Measurements from ENCODE around the gene THEMIS.
"Not testable (repeated sequence)": the region's sequence is repeated elsewhere in the genome, so short reads cannot be mapped to it uniquely, and the experiment has no call there.

Gene THEMIS

DNA sequence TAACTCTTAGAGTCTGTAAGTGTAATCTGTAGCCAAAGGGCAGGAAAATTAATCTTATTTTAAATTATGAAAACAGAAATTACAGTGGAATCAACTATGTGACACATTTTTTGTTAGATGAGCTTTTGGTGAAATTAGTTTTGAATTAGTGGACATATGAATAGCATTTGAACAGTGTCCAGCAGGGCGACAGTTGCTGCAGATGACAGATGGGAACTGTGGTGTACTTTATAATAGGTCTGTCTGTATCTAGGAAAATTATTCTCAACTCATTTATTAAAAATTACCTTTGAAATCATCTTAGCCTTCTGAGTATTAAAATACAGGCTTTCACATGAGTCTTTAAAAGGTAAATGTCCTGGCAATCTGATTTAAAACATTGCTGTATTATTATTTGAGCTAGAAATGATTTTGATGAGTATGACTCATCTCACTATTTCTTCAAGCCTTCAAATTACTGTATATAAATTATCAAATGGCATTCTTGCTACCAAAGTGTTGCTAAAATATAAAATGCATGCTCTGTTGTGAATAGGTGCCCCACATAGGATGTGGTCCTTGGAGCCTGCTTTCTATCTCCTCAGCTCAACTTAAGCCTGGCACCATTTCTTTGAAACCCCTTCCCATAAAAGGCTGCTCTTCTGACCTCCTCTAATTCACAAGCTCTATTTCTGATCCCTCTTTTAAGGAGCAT, 173.5 kb downstream of the THEMIS start:
- FAIRE-seq = no peak
- DNase-seq (ENCODE audit: insufficient read length, low spot score) = no peak
- TF ChIP-seq POLR2A (IDR thresholded peaks at IDR 0.05; ENCODE audit: low read depth, low read length) = no peak

DNA sequence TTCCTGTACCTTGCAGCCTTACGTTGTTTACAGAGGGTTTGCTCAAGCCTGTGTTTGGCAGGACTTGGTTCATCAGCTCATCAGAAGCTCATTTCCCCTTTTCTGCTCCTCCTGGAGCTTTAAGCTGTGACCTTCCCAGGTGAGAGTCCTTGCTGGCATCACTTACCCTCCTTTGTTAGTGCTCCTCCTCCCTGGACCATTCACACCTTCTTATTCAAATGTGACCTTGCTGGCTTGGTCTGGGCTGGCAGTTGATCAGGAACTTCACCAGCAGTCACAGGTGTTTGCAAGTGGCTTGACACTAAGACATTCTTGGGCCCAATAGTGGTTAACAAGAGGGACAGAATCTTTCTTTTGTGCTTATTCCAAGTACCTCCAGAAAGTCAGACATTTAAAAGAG, 175.0 kb downstream of the THEMIS start:
- no peak for TF ChIP-seq POLR2A (IDR thresholded peaks at IDR 0.05; ENCODE audit: low read depth, low read length)
- DNase-seq (ENCODE audit: insufficient read length, low spot score) (no peak), FAIRE-seq (no peak)

DNA sequence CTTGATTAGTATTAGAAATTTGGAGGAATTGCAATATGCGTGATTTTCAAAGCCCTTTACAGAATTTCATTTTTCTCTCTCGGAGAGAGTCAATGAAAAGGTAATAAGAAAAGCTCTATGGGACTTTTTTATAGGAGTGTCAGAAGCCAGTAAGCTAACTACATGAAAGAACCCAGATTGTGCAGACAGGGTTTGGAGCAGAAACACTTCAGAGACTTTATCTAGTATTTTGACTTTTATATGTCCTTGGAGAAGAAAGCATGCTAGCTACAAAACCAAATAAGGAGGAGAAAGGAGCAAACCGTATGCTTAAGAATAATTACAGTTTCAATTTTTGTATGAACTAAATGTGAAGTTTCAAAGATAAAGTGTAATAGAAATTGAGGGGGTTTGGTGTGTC, 182.2 kb downstream of the THEMIS start:
- FAIRE-seq = no peak
- DNase-seq (ENCODE audit: insufficient read length, low spot score) = no peak
- TF ChIP-seq POLR2A (IDR thresholded peaks at IDR 0.05; ENCODE audit: low read depth, low read length) = no peak

DNA sequence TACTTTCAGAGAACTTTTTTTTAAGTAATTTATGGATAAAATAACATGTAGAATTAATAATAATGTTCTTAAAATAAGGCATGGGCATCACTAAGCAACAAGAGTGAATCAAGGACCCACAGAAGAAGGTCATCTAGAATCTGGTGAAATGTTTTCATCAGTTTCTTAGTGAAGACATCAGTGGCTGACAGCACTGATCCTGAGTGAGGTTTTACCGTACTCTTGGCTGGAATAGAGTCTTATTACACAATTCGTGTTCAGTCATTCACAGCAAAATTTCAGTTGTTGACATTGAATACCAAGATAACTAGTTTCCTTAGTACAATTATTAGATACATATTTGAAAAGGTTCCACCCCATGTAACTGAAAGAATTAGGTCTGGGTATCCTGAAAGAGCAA, 183.5 kb downstream of the THEMIS start:
- FAIRE-seq (no peak), DNase-seq (ENCODE audit: insufficient read length, low spot score) (no peak)

GRCh38 chr6:127716465-127716864, 184.4 kb downstream of the THEMIS start:
- FAIRE-seq (no peak), DNase-seq (ENCODE audit: insufficient read length, low spot score) (no peak)
- no peak for TF ChIP-seq POLR2A (IDR thresholded peaks at IDR 0.05; ENCODE audit: low read depth, low read length)

More for the DNA sequence above, 183.5 kb downstream of the THEMIS start:
- no peak for TF ChIP-seq POLR2A (IDR thresholded peaks at IDR 0.05; ENCODE audit: low read depth, low read length)

DNA sequence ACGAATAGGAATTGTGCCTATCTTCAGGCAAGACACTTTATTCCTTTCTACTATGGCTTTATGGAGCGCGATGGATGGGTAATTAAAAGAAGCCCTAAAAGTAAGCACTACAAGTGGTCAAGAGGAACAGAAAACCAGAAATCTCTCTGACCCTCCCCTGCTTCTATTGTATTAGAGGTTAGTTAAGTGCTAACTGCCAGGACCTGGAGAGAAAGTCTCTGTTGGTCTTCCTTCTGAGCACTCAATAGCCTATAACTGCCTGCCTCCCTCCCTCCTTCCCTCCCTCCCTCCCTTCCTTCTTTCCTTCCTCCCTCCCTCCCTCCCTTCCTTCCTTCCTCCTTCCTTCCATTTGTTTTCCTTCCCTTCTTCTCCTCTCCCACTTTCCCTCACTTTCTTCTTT, 190.2 kb downstream of the THEMIS start:
- FAIRE-seq = no peak
- no peak for TF ChIP-seq POLR2A (IDR thresholded peaks at IDR 0.05; ENCODE audit: low read depth, low read length)
- DNase-seq (ENCODE audit: insufficient read length, low spot score) = no peak

DNA sequence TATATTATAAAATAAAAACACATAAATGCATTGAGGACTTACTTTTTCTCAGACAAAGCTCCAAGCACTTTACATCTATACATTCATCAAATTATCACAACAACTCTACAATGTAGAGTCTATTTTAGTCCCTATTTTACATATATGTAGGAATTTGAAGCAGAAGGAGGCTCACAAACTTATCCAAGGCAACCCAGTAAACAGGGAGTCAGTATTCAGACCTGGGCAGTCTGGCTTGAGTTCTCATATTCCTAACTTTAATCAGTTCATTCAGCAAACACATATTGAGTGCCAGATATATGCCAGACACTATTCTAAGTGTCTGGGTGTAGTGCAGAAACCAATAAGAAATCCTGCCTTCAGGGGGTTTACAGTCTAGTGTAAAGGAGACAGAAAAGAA, 194.6 kb downstream of the THEMIS start:
- TF ChIP-seq POLR2A (IDR thresholded peaks at IDR 0.05; ENCODE audit: low read depth, low read length) = no peak
- no peak for DNase-seq (ENCODE audit: insufficient read length, low spot score)
- no peak for FAIRE-seq

GRCh38 chr6:127695108-127695507, 205.8 kb downstream of the THEMIS start:
- no peak for TF ChIP-seq POLR2A (IDR thresholded peaks at IDR 0.05; ENCODE audit: low read depth, low read length)
- DNase-seq (ENCODE audit: insufficient read length, low spot score) (no peak), FAIRE-seq (no peak)

DNA sequence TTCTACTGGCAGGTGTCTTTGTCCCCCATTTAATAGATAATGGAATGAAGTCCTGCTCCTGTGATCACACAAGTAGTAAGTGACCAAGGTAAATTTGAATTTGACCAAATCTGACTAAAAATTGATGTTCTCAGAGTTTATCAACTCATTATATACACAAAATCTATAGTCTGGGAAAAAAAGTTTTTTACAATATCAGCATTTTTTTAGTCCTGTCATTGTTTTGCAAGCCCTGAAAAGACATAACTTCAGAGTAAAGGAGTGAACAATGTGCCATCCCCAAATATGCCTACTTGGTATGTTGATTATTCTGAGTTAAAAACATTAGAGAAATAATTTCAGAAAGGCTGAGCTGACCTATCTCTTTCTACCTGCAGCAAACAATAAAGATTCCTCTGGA, 209.7 kb downstream of the THEMIS start:
- no peak for TF ChIP-seq POLR2A (IDR thresholded peaks at IDR 0.05; ENCODE audit: low read depth, low read length)
- DNase-seq (ENCODE audit: insufficient read length, low spot score) (no peak), FAIRE-seq (no peak)

- no peak for TF ChIP-seq POLR2A (IDR thresholded peaks at IDR 0.05; ENCODE audit: low read depth, low read length)
- FAIRE-seq (no peak), DNase-seq (ENCODE audit: insufficient read length, low spot score) (no peak)
Observed at GRCh38 chr6:127690588-127690987, 210.3 kb downstream of the THEMIS start.

- TF ChIP-seq POLR2A (IDR thresholded peaks at IDR 0.05; ENCODE audit: low read depth, low read length) = no peak
- FAIRE-seq = no peak
- DNase-seq (ENCODE audit: insufficient read length, low spot score) = no peak
Observed at GRCh38 chr6:127690092-127690491, 210.8 kb downstream of the THEMIS start.

GRCh38 chr6:127687490-127687889, 213.4 kb downstream of the THEMIS start:
- DNase-seq (ENCODE audit: insufficient read length, low spot score); FAIRE-seq: not testable (repeated sequence)

GRCh38 chr6:127686084-127686483, 214.8 kb downstream of the THEMIS start:
- no peak for TF ChIP-seq POLR2A (IDR thresholded peaks at IDR 0.05; ENCODE audit: low read depth, low read length)
- FAIRE-seq = no peak

DNA sequence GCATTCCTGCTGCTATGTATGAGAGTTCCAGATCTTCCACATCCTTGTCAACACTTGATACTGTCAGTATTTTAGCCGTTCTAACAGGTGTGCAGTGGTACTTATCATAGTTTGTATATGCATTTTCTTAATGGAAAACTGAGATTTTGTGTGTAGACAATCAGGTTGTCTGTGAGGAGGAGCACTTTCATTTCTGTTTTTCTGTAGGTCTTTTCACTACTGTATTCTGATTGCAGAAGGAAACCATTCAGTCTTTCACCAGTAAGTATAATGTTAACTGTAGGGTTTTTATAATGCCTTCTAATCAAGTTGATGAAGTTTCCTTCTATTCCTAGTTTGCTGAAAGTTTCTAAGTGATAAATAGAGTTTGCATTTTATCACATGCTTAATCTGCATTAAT, 216.4 kb downstream of the THEMIS start:
- FAIRE-seq (no peak), DNase-seq (ENCODE audit: insufficient read length, low spot score) (no peak)
- TF ChIP-seq POLR2A (IDR thresholded peaks at IDR 0.05; ENCODE audit: low read depth, low read length) = no peak

More at GRCh38 chr6:127686084-127686483, 214.8 kb downstream of the THEMIS start:
- DNase-seq (ENCODE audit: insufficient read length, low spot score) = no peak

Measured in H54 (cell line).